Measurements from ENCODE around the gene CHST12.

DNA sequence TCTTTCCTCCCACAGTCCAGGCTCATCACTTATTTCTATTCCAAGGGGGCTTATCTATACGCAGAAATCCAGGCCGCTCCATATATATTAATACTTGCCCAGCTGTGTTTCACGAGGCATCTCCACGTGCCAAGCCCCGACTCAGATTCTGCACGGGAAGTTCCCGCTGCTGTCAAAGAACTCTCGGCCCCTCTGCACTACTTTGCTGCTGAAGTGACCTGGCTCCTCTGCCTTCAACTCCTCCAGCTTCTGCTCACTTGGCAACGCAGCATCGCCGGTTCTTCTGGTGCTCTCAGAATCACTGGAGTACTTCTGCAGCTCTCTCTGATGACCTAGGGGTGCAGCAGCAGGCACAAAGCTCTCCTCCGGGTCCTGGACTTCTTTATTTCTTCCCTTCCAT, 9.7 kb upstream of the CHST12 start:
- TF ChIP-seq CTCF (IDR thresholded peaks at IDR 0.05) = no peak
- no peak for TF ChIP-seq EZH2 (IDR thresholded peaks at IDR 0.05; ENCODE audit: borderline replicate concordance, insufficient read depth, low read depth, low read length, poor library complexity, severe bottlenecking)
